Measurements from ENCODE around the gene CYTIP. TPM values are rescaled to one million over a fixed set of nuclear protein-coding genes. Genes with fewer than 3 reads are reported as not detected.

Gene CYTIP
- total RNA-seq, 4 donors from 2014 or later: 2.6 to 14.1 (median 3.4) TPM

GRCh38 chr2:157465554-157465953 is 21.7 kb upstream of the CYTIP start:
- 80% methylated on average over 5 of the region's 5 CpGs for WGBS

GRCh38 chr2:157463002-157463401 is 19.1 kb upstream of the CYTIP start:
- 92% methylated on average over 6 of the region's 6 CpGs for WGBS
- intact Hi-C loops (cut with DNase I): no loop called here
- no peaks in the 10 kb centered on the region for H3K9me3 ChIP-seq

More at GRCh38 chr2:157465554-157465953, 21.7 kb upstream of the CYTIP start:
- H3K9me3 ChIP-seq: no peaks in the 10 kb centered on the region
- H3K27me3 ChIP-seq: no peaks in the 10 kb centered on the region
- intact Hi-C loops (cut with DNase I): no loop called here
- H3K27ac ChIP-seq (replicated peaks in 1 of 4): no peak overlapping the region
- H3K4me3 ChIP-seq: no peak overlapping the region
- TF ChIP-seq EP300 (IDR thresholded peaks at IDR 0.05): no peak
- TF ChIP-seq CTCF (IDR thresholded peaks at IDR 0.05): no peak
- no peak for TF ChIP-seq POLR2A (IDR thresholded peaks at IDR 0.05; ENCODE audit: low read depth)
- no peak for TF ChIP-seq POLR2AphosphoS5 (IDR thresholded peaks at IDR 0.05)
- H3K4me1 ChIP-seq: no peaks in the 10 kb centered on the region
- no peaks in the 10 kb centered on the region for H3K36me3 ChIP-seq
- DNase-seq (ENCODE audit: extremely low spot score): no peak

GRCh38 chr2:157460897-157461296 is 17.0 kb upstream of the CYTIP start:
- H3K4me3 ChIP-seq: no peak overlapping the region

More at GRCh38 chr2:157463002-157463401, 19.1 kb upstream of the CYTIP start:
- H3K27me3 ChIP-seq: no peaks in the 10 kb centered on the region
- DNase-seq (ENCODE audit: extremely low spot score): no peak
- no peak overlapping the region for H3K4me3 ChIP-seq
- H3K36me3 ChIP-seq: no peaks in the 10 kb centered on the region
- TF ChIP-seq POLR2AphosphoS5 (IDR thresholded peaks at IDR 0.05) (no peak), POLR2A (IDR thresholded peaks at IDR 0.05; ENCODE audit: low read depth) (no peak)
- H3K4me1 ChIP-seq: no peaks in the 10 kb centered on the region
- H3K27ac ChIP-seq (replicated peaks in 1 of 4): no peak overlapping the region

GRCh38 chr2:157460384-157460837 is 16.5 kb upstream of the CYTIP start:
- no peak overlapping the region for H3K27ac ChIP-seq (replicated peaks in 1 of 4)
- no peaks in the 10 kb centered on the region for H3K27me3 ChIP-seq
- no peaks in the 10 kb centered on the region for H3K36me3 ChIP-seq
- 72% methylated on average over 3 of the region's 3 CpGs for WGBS
- no peak overlapping the region for H3K4me3 ChIP-seq
- H3K4me1 ChIP-seq: no peaks in the 10 kb centered on the region
- H3K9me3 ChIP-seq: no peaks in the 10 kb centered on the region
- intact Hi-C loops (cut with DNase I): no loop called here
- TF ChIP-seq CTCF (IDR thresholded peaks at IDR 0.05): no peak
- TF ChIP-seq POLR2AphosphoS5 (IDR thresholded peaks at IDR 0.05): no peak
- TF ChIP-seq EP300 (IDR thresholded peaks at IDR 0.05): no peak
- no peak for TF ChIP-seq POLR2A (IDR thresholded peaks at IDR 0.05; ENCODE audit: low read depth)
- DNase-seq (ENCODE audit: extremely low spot score): no peak

More at GRCh38 chr2:157460897-157461296, 17.0 kb upstream of the CYTIP start:
- no peaks in the 10 kb centered on the region for H3K27me3 ChIP-seq
- H3K27ac ChIP-seq (replicated peaks in 1 of 4): no peak overlapping the region
- no peak for TF ChIP-seq EP300 (IDR thresholded peaks at IDR 0.05)
- no peak for TF ChIP-seq POLR2A (IDR thresholded peaks at IDR 0.05; ENCODE audit: low read depth)
- no peak for TF ChIP-seq POLR2AphosphoS5 (IDR thresholded peaks at IDR 0.05)
- no peak for TF ChIP-seq CTCF (IDR thresholded peaks at IDR 0.05)
- no peak for DNase-seq (ENCODE audit: extremely low spot score)
- no peaks in the 10 kb centered on the region for H3K4me1 ChIP-seq
- WGBS: 63% methylated on average over 1 of the region's 1 CpG
- intact Hi-C loops (cut with DNase I): no loop called here
- no peaks in the 10 kb centered on the region for H3K36me3 ChIP-seq
- no peaks in the 10 kb centered on the region for H3K9me3 ChIP-seq

GRCh38 chr2:157459486-157459885 is 15.6 kb upstream of the CYTIP start:
- intact Hi-C loops (cut with DNase I): no loop called here
- no peaks in the 10 kb centered on the region for H3K36me3 ChIP-seq
- TF ChIP-seq CTCF (IDR thresholded peaks at IDR 0.05): no peak
- no peak for TF ChIP-seq POLR2AphosphoS5 (IDR thresholded peaks at IDR 0.05)
- no peak for TF ChIP-seq EP300 (IDR thresholded peaks at IDR 0.05)
- TF ChIP-seq POLR2A (IDR thresholded peaks at IDR 0.05; ENCODE audit: low read depth): no peak
- 71% methylated on average over 6 of the region's 6 CpGs for WGBS
- H3K4me3 ChIP-seq: no peak overlapping the region
- DNase-seq (ENCODE audit: extremely low spot score): no peak
- H3K4me1 ChIP-seq: no peaks in the 10 kb centered on the region
- H3K9me3 ChIP-seq: no peaks in the 10 kb centered on the region
- H3K27ac ChIP-seq (replicated peaks in 1 of 4): no peak overlapping the region
- no peaks in the 10 kb centered on the region for H3K27me3 ChIP-seq
